ENCODE measurements around the gene CFAP119.
A peak's percentile ranks its signal among the peaks of the same experiment; 100 is the strongest.
"Not testable (repeated sequence)": the region's sequence is repeated elsewhere in the genome, so short reads cannot be mapped to it uniquely, and the experiment has no call there.

CFAP119 gene

DNA sequence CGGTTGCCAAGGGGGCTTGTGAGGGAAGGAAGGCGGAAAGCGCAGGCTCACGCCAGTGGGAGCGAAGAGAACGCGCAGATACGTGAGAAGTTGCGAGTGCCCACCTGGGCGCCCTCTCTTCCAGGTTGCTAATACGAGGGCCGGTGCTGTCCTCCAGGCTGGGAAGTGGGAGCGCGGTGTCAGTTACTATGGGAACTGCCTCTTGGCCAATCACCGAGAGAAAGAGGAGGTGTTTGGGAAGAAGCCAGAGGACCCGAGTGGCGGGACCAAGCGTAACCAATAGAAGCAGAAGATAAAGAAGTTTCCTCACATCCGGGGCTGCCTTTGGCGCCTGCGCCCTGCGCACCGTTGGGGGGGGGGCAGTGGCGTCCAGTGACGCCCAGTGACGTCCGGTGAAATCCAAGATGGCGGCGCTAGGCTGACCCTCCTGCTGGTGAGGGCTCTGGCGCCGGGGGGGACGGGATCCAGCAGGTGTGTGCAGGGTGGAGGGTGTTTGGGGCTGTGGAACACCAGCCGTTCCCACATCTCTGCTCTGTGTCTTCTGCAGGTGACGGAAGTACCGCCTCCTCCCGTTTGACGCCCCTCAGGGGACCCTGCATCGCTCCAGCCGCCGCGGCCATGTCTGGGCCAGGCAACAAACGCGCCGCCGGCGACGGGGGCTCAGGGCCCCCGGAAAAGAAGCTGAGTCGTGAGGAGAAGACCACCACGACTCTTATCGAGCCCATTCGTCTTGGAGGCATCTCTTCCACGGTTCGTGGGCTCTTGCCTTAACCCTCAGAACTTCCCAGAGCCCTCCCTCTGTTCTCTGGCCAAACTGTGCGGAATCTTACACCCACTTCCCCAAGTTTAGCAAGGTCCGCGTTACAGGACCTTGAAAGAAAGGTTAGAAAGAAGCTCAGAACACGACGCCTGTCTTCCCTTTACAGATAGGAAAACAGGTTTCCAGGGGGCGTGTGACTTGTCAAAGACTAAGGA, at the start of gene CFAP119, which contains the start of gene RNF40:
TSS of gene CFAP119 (minus strand) at position 135 of the 975 bp plus-strand sequence. CDS start 314 bp downstream, outside the sequence.
TSS of gene RNF40 (plus strand) at position 395 of the 975 bp plus-strand sequence. CDS start at position 619, 224 bp downstream.
- DNase-seq (ENCODE audit: low read depth in 2 of 2) = peak; percentile 98 to 99
- TF ChIP-seq, protein P1, sequence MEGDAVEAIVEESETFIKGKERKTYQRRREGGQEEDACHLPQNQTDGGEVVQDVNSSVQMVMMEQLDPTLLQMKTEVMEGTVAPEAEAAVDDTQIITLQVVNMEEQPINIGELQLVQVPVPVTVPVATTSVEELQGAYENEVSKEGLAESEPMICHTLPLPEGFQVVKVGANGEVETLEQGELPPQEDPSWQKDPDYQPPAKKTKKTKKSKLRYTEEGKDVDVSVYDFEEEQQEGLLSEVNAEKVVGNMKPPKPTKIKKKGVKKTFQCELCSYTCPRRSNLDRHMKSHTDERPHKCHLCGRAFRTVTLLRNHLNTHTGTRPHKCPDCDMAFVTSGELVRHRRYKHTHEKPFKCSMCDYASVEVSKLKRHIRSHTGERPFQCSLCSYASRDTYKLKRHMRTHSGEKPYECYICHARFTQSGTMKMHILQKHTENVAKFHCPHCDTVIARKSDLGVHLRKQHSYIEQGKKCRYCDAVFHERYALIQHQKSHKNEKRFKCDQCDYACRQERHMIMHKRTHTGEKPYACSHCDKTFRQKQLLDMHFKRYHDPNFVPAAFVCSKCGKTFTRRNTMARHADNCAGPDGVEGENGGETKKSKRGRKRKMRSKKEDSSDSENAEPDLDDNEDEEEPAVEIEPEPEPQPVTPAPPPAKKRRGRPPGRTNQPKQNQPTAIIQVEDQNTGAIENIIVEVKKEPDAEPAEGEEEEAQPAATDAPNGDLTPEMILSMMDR (IDR thresholded peaks at IDR 0.05; ENCODE audit: low read depth, low read length) = no peak

DNA sequence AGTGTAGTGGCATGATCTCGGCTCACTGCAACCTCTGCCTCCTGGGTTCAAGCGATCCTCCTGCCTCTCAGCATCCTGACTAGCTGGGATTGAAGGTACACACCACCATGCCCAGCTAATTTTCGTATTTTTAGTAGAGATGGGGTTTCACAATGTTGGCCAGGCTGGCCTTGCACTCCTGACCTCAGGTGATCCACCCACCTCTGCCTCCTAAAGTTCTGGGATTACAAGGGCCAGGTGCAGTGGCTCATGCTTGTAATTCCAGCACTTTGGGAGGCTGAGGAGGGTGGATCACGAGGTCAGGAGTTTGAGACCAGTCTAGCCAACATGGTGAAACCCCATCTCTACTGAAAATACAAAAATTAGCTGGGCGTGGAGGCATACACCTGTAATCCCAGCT, 47.8 kb upstream of the CFAP119 start:
- not testable (repeated sequence) for DNase-seq (ENCODE audit: low read depth in 2 of 2); H3K4me3 ChIP-seq (replicated peaks in 1 of 2; ENCODE audit: low read depth in 2 of 2, low read length in 2 of 2)

More for the DNA sequence above, at the start of gene CFAP119, which contains the start of gene RNF40:
- peak within 1 kb of the TSS; percentile 93 to 97 for H3K4me3 ChIP-seq (replicated peaks in 1 of 2; ENCODE audit: low read depth in 2 of 2, low read length in 2 of 2)

DNA sequence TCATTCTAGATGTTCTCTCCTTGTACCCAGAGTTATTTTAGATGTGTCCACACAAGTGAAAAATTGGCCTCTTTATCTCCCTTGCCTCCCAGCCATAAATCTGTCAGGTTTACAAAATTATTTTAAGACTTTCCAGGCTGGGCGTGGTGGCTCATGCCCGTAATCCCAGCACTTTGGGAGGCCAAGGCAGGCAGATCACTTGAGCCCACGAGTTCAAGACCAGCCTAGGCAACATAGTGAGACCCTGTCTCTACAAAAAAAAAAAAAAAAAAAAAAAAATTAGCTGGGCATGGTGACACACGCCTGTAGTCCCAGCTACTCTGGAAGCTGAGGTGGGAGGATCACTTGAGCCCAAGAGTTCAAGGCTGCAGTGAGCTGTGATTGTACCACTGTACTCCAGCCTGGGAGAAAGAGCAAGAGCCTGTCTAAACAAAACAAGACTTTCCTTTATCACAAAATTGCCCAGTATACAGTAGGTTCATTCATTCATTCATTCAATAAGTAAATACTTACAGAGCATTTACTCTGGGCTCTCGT, 47.1 kb upstream of the CFAP119 start:
- H3K4me3 ChIP-seq (replicated peaks in 1 of 2; ENCODE audit: low read depth in 2 of 2, low read length in 2 of 2); DNase-seq (ENCODE audit: low read depth in 2 of 2): not testable (repeated sequence)

DNA sequence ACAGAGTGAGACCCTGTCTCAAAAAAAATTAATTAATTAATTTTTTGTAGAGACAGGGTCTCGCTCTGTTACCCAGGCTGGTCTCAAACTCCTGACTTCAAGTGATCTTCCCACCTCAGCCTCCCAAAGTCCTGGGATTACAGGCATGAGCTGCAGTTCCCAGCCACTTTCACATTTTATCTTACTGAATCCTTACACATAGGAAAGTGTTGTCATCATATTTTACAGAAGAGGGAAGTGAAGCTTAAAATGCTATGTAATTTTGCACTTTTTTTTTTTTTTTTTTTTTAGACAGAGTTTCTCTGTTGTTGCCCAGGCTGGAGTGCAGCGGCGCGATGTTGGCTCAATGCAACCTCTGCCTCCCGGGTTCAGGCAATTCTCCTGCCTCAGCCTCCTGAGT, 46.3 kb upstream of the CFAP119 start:
- TF ChIP-seq, protein P1 (IDR thresholded peaks at IDR 0.05; ENCODE audit: low read depth, low read length) = no peak
- DNase-seq (ENCODE audit: low read depth in 2 of 2) = no peak
- no peak overlapping the region for H3K4me3 ChIP-seq (replicated peaks in 1 of 2; ENCODE audit: low read depth in 2 of 2, low read length in 2 of 2)

DNA sequence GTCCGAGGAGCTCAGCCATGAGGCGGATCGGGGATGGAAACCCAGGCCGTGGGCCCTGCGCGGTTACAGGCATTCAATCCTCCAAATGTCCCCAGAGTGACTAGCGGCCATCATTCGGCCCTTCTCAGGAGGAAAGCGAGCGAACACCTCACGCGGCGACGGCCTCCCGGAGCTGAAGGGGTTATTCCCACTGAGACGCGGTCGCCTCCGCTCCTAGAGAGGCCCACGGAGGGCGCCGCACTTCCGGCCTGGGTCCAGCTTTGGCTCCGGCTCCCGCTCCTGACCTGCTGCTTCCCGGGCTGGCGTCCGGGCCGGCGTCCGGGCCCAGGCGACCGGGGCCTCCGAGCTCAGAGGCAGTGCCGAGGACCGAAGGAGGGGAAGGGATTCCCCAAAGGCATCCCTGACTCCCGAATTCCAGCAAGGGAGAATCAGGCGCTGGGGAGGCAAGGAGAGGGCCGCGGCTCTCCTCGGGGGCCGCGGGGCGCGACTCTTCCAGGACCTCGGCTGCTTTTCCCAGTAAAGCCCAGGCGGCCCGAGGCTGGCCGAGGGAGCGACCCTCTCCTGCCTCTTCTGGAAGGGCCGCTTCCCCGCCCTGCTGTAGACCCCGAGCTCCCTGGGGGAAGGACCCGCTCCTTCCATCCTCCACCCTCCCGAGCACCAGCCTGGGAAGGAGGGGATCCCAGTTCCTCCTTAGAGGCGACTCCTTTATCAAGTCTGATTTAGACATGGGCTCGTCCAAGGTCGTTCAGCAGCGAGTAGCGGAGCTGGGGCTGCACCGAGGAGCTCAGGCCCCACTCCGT, 43.7 kb upstream of the CFAP119 start:
- DNase-seq (ENCODE audit: low read depth in 2 of 2) = peak; percentile 82 to 87

DNA sequence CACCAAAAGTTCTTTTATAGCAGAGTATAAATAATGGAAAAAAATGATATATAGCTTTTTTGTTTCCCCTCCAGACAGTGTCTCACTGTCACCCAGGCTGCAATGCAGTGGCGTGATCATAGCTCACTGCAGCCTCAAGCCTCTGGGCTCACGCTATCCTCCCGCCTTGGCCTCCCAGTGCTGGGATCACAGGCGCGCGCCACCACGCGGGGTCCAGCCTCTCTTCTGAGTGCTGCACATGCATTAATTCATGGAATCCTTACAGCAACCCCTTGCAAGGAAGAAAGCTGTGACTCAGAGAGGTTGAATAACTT, 43.2 kb upstream of the CFAP119 start:
- peak overlapping the region; percentile 78 to 81 for H3K4me3 ChIP-seq (replicated peaks in 1 of 2; ENCODE audit: low read depth in 2 of 2, low read length in 2 of 2)
- no peak for DNase-seq (ENCODE audit: low read depth in 2 of 2)
- TF ChIP-seq, protein P1 (IDR thresholded peaks at IDR 0.05; ENCODE audit: low read depth, low read length) = no peak

More for the DNA sequence above, 43.7 kb upstream of the CFAP119 start:
- peak overlapping the region; percentile 78 to 81 for H3K4me3 ChIP-seq (replicated peaks in 1 of 2; ENCODE audit: low read depth in 2 of 2, low read length in 2 of 2)
- TF ChIP-seq, protein P1 (IDR thresholded peaks at IDR 0.05; ENCODE audit: low read depth, low read length) = no peak

DNA sequence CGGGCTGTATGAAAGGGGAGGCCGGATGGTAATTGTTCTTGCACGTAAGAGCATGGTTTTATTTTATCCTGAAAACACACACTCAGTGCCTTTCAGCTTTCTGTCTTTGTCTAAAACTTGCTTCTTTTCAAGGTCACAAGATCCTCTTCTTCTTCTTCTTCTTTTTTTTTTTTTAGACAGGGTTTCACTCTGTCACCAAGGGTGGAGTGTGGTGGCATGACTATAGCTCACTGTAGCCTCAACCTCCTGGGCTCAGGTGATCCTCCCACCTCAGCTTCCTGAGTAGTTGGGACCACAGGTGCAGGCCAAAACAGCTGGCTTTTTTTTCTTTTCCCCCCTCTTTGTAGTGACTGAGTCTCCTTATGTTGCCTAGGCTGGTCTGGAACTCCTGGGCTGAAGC, 41.1 kb upstream of the CFAP119 start:
- DNase-seq (ENCODE audit: low read depth in 2 of 2) = no peak
- H3K4me3 ChIP-seq (replicated peaks in 1 of 2; ENCODE audit: low read depth in 2 of 2, low read length in 2 of 2) = no peak overlapping the region
- TF ChIP-seq, protein P1 (IDR thresholded peaks at IDR 0.05; ENCODE audit: low read depth, low read length) = no peak

Data from cardiac fibroblast (primary cell).